ENCODE results near the gene RARS1.

- TF ChIP-seq POLR2A (IDR thresholded peaks at IDR 0.05) (no peak), CTCF (IDR thresholded peaks at IDR 0.05) (no peak)
These were observed 38.5 kb upstream of the RARS1 start for GRCh38 chr5:168447808-168448207.
